GM18868 (cell line): Measurements from ENCODE around the gene CH25H.
"Not testable (repeated sequence)": the region's sequence is repeated elsewhere in the genome, so short reads cannot be mapped to it uniquely, and the experiment has no call there.

Source experiments
- ATAC-seq: cut with Tn5 transposase; IDR thresholded peaks from one replicate; pipeline ENCODE4 v1.9.1; 2021; ENCODE audit warnings: mild to moderate bottlenecking, moderate library complexity; ENCODE audit not compliant: unreplicated experiment

CH25H gene

GRCh38 chr10:89207181-89207800, at the start of gene CH25H:
TSS of gene CH25H (minus strand) at chr10:89207317. CDS start at chr10:89207292, 25 bp downstream.
- no peak for ATAC-seq

GRCh38 chr10:89256340-89256739, 49.2 kb upstream of the CH25H start:
- no peak for ATAC-seq

GRCh38 chr10:89255793-89256192, 48.7 kb upstream of the CH25H start:
- no peak for ATAC-seq

- not testable (repeated sequence) for ATAC-seq
Observed at GRCh38 chr10:89255091-89255579, 48.0 kb upstream of the CH25H start.

GRCh38 chr10:89252225-89252585, 45.1 kb upstream of the CH25H start:
- no peak for ATAC-seq

- ATAC-seq: peak; percentile 92
Observed at GRCh38 chr10:89251409-89252224, 44.5 kb upstream of the CH25H start, which contains the start of gene LIPA. TSS of gene LIPA (minus strand) at chr10:89251775. CDS start at chr10:89247648, 4,127 bp downstream.

GRCh38 chr10:89250865-89251408, 43.8 kb upstream of the CH25H start:
- no peak for ATAC-seq

- no peak for ATAC-seq
Observed at GRCh38 chr10:89248990-89249389, 41.9 kb upstream of the CH25H start.

- not testable (repeated sequence) for ATAC-seq
Observed at GRCh38 chr10:89247623-89248022, 40.5 kb upstream of the CH25H start.

- ATAC-seq: peak; percentile 33
Observed at GRCh38 chr10:89245802-89246201, 38.7 kb upstream of the CH25H start.

- peak; percentile 35 for ATAC-seq
Observed at GRCh38 chr10:89242840-89243568, 35.9 kb upstream of the CH25H start.

GRCh38 chr10:89242345-89242684, 35.2 kb upstream of the CH25H start:
- ATAC-seq: no peak

GRCh38 chr10:89241486-89242344, 34.6 kb upstream of the CH25H start:
- peak; percentile 51 for ATAC-seq

GRCh38 chr10:89241026-89241425, 33.9 kb upstream of the CH25H start:
- ATAC-seq: no peak

- no peak for ATAC-seq
Observed at GRCh38 chr10:89240519-89240918, 33.4 kb upstream of the CH25H start.

GRCh38 chr10:89238956-89239644, 32.0 kb upstream of the CH25H start:
- no peak for ATAC-seq

- no peak for ATAC-seq
Observed at GRCh38 chr10:89237849-89238248, 30.7 kb upstream of the CH25H start.

GRCh38 chr10:89236226-89236797, 29.2 kb upstream of the CH25H start:
- no peak for ATAC-seq

- ATAC-seq: no peak
Observed at GRCh38 chr10:89235073-89235798, 28.1 kb upstream of the CH25H start.
